Esophagus muscularis mucosa (tissue), 4 donors: ENCODE results near the gene SHOC2. TPM values are rescaled to one million over a fixed set of nuclear protein-coding genes. Genes with fewer than 3 reads are reported as not detected.
A peak's percentile ranks its signal among the peaks of the same experiment; 100 is the strongest.

Source experiments
- DNase-seq: peaks from one replicate; pipeline ENCODE4 v3.0.0-alpha.2; 2017; ENCODE audit errors: extremely low spot score
- H3K27ac ChIP-seq, 4 donors: fragments of 200-600 bp; sonication (generic); replicated peaks in 1 of 4; 1 replicate in 3 of 4; 2 replicates in 1 of 4; pipeline ENCODE4 v1.5.1; 2016 to 2019; ENCODE audit warnings: mild to moderate bottlenecking in 1 of 4
- H3K27me3 ChIP-seq, 4 donors: fragments of 200-600 bp; sonication (generic); one replicate each; pipeline versions ENCODE4 v1.5.1 to v1.6.0; 2016 to 2019
- H3K36me3 ChIP-seq, 4 donors: fragments of 200-600 bp; sonication (generic); one replicate each; pipeline ENCODE4 v1.5.1; 2016 to 2019
- H3K4me1 ChIP-seq, 4 donors: fragments of 200-600 bp; sonication (generic); one replicate each; pipeline ENCODE4 v1.5.1; 2016 to 2019
- H3K4me3 ChIP-seq, 4 donors: fragments of 200-600 bp; sonication (generic); 1 replicate in 2 of 4; 2 replicates in 2 of 4; pipeline ENCODE4 v1.5.1; 2016 to 2019; ENCODE audit warnings: mild to moderate bottlenecking in 4 of 4, moderate library complexity in 1 of 4
- H3K9me3 ChIP-seq, 4 donors: fragments of 200-600 bp; sonication (generic); 1 replicate in 3 of 4; 2 replicates in 1 of 4; pipeline ENCODE4 v1.5.1; 2016 to 2019
- EP300 ChIP-seq: sonication (generic); formaldehyde crosslinking; IDR thresholded peaks from one replicate; pipeline ENCODE4 v1.6.1; 2017; ENCODE audit warnings: antibody characterized with exemption
- POLR2A ChIP-seq: fragments of 450-650 bp; IDR thresholded peaks from one replicate; pipeline ENCODE4 v1.6.1; 2017; ENCODE audit warnings: antibody characterized with exemption, moderate library complexity, mild to moderate bottlenecking, low read depth
- POLR2AphosphoS5 ChIP-seq, 2 donors: sonication (generic); formaldehyde crosslinking; IDR thresholded peaks; one replicate each; pipeline ENCODE4 v1.6.1; 2017; ENCODE audit warnings: antibody characterized with exemption in 2 of 2
- WGBS: methylation state at CpG from one replicate; pipeline ENCODE4 v1.1.5; 2018; 5-methylcytosine and 5-hydroxymethylcytosine counted together
- intact Hi-C: fragments of 100-400 bp; cut with DNase I; formaldehyde crosslinking; loops from one replicate; pipeline ENCODE4 v1.15.1; 2023
- total RNA-seq, 4 donors: library from RNA; depleted of rRNA; stranded (reverse); fragments of >200 nt; gene quantifications; one replicate each; pipeline versions ENCODE4 v1.1.0 to v1.2.1, GENCODE V29; 2016
- TF ChIP-seq, protein P1 (sequence below), 3 experiments: fragments of 200-600 bp in 2 of 3; fragments of 450-650 bp in 1 of 3; sonication (generic) in 2 of 3; IDR thresholded peaks; one replicate each; pipeline ENCODE4 v1.5.1; 2017 to 2019; ENCODE audit warnings: antibody characterized with exemption in 3 of 3, mild to moderate bottlenecking in 2 of 3, moderate library complexity in 1 of 3

SHOC2 gene
- total RNA-seq, 4 donors from 2014 or later, result 45.7 to 72.7 (median 55.3) TPM

DNA sequence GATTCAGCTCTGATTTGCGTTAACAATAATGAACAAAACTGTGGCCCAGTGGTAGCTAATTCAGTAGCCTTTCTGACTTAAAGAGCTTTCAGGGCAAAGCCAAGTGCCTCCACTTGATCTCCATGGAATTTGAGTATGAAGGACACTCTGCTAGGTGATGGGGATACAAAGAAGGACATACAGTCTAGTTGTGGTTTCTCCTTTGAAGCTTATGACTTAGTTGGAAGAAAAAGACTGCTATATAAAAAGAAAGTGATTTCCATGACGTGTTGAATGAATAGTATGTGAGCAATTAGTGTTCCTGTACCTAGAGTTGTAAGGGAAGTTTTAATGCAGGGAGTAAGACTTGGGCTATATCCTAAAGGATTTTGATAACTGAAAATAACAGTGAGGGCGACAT is 39.4 kb upstream of the SHOC2 start:
- no peaks in the 10 kb centered on the region for H3K27me3 ChIP-seq
- peaks cover 2 to 82% (median 66%) of the 10 kb centered on the region in 4 donors for H3K4me1 ChIP-seq
- H3K27ac ChIP-seq, result peak overlapping the region; percentile 15 to 32 (median 20)
- H3K9me3 ChIP-seq, result no peaks in the 10 kb centered on the region
- WGBS, result 79% methylated on average over 3 of the region's 3 CpGs
- peaks cover 0 to 51% (median 25%) of the 10 kb centered on the region in 4 donors for H3K36me3 ChIP-seq
- TF ChIP-seq, protein P1, sequence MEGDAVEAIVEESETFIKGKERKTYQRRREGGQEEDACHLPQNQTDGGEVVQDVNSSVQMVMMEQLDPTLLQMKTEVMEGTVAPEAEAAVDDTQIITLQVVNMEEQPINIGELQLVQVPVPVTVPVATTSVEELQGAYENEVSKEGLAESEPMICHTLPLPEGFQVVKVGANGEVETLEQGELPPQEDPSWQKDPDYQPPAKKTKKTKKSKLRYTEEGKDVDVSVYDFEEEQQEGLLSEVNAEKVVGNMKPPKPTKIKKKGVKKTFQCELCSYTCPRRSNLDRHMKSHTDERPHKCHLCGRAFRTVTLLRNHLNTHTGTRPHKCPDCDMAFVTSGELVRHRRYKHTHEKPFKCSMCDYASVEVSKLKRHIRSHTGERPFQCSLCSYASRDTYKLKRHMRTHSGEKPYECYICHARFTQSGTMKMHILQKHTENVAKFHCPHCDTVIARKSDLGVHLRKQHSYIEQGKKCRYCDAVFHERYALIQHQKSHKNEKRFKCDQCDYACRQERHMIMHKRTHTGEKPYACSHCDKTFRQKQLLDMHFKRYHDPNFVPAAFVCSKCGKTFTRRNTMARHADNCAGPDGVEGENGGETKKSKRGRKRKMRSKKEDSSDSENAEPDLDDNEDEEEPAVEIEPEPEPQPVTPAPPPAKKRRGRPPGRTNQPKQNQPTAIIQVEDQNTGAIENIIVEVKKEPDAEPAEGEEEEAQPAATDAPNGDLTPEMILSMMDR (IDR thresholded peaks at IDR 0.05), result no peak
- TF ChIP-seq POLR2AphosphoS5 (IDR thresholded peaks at IDR 0.05) (no peak), EP300 (no peak), POLR2A (no peak)
- no peak for DNase-seq
- no peak overlapping the region for H3K4me3 ChIP-seq
- intact Hi-C loops, result no loop called here

DNA sequence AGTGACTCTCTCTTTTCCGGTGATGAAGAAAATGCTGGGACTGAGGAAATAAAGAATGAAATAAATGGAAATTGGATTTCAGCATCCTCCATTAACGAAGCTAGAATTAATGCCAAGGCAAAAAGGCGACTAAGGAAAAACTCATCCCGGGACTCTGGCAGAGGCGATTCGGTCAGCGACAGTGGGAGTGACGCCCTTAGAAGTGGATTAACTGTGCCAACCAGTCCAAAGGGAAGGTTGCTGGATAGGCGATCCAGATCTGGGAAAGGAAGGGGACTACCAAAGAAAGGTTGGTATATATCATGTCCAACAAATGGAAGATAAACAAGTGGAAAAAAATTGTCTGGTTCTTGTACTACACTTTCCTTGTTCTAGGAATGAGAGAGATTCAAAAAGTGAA is 38.2 kb upstream of the SHOC2 start:
- TF ChIP-seq POLR2AphosphoS5 (IDR thresholded peaks at IDR 0.05) (no peak), EP300 (no peak), POLR2A (no peak)
- TF ChIP-seq, protein P1 (IDR thresholded peaks at IDR 0.05), result no peak
- H3K27ac ChIP-seq, result peak overlapping the region in 3 of 4 donors; percentile 16 to 49 (median 24)

DNA sequence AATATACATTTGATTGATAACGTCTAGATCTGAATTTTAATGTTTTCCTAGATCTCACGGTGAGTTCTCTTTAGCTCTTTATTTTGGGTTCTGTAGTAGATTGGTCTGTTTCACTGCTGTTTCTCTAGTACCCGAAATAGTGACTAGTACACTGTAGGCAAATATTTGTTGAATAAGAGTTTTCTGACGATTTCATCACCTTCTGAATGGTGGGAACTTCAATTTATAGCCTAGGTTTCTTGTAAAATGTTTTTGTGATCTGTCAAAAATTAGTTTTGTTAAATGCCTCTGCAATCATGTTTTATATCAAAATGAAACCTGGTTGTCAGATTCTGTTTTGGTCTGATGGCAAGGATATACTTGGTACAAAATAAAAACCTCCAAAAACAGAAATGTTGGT is 37.5 kb upstream of the SHOC2 start:
- intact Hi-C loops, result no loop called here
- Histone ChIP-seq H3K4me1 (peaks cover 2 to 77% (median 63%) of the 10 kb centered on the region in 4 donors), H3K9me3 (no peaks in the 10 kb centered on the region), H3K27me3 (no peaks in the 10 kb centered on the region), H3K4me3 (no peak overlapping the region), H3K27ac (peak overlapping the region in 3 of 4 donors; percentile 16 to 49 (median 24)), H3K36me3 (peaks cover 0 to 64% (median 28%) of the 10 kb centered on the region in 4 donors)
- DNase-seq, result no peak
- no peak for TF ChIP-seq POLR2AphosphoS5 (IDR thresholded peaks at IDR 0.05)
- TF ChIP-seq, protein P1 (IDR thresholded peaks at IDR 0.05), result no peak
- TF ChIP-seq POLR2A, result no peak
- no peak for TF ChIP-seq EP300
- 72% methylated on average over 4 of the region's 4 CpGs for WGBS

More for the DNA sequence above, 38.2 kb upstream of the SHOC2 start:
- no peaks in the 10 kb centered on the region for H3K27me3 ChIP-seq
- no peak for DNase-seq
- 95% methylated on average over 9 of the region's 9 CpGs for WGBS
- H3K9me3 ChIP-seq, result no peaks in the 10 kb centered on the region
- peaks cover 2 to 77% (median 61%) of the 10 kb centered on the region in 4 donors for H3K4me1 ChIP-seq
- no peak overlapping the region for H3K4me3 ChIP-seq
- intact Hi-C loops, result no loop called here
- peaks cover 0 to 61% (median 29%) of the 10 kb centered on the region in 4 donors for H3K36me3 ChIP-seq

DNA sequence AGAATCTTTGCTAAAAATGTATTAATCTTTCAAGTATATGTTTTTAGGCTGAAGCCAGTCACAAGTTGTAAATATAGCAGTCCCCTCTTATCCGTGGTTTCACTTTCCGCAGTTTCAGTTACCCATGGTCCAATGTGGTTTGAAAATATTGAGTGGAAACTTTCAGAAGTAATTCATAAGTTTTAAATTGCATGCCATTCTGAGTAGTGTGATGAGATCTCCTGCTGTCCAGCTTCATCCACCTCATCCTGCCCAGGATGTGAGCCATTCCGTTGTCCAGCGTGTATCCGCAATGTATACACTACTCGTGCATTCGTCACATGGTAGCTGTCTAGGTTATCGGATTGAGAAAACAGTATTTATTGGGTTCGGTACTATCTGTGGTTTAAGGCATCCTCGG is 35.5 kb upstream of the SHOC2 start:
- Histone ChIP-seq H3K4me1 (peaks cover 0 to 68% (median 54%) of the 10 kb centered on the region in 4 donors), H3K4me3 (peak overlapping the region; percentile 3 to 33 (median 28)), H3K27ac (peak overlapping the region; percentile 4 to 70 (median 52)), H3K36me3 (peaks cover 0 to 64% (median 33%) of the 10 kb centered on the region in 4 donors), H3K9me3 (no peaks in the 10 kb centered on the region), H3K27me3 (no peaks in the 10 kb centered on the region)
- DNase-seq, result no peak
- WGBS, result 80% methylated on average over 10 of the region's 10 CpGs
- intact Hi-C loops, result no loop called here
- TF ChIP-seq, protein P1 (IDR thresholded peaks at IDR 0.05), result no peak
- TF ChIP-seq POLR2AphosphoS5 (IDR thresholded peaks at IDR 0.05) (no peak), POLR2A (no peak), EP300 (no peak)
